A549 (cell line): ENCODE results near the gene MED13L. TPM values are rescaled to one million over a fixed set of nuclear protein-coding genes. Genes with fewer than 3 reads are reported as not detected.
A peak's percentile ranks its signal among the peaks of the same experiment; 100 is the strongest.

ENCODE experiments used
- ATAC-seq, 2 experiments: fragments of 200-7000 bp in 1 of 2; fragments of >200 bp in 1 of 2; cut with Nextera tagmentation in 1 of 2; cut with Tn5 transposase in 1 of 2; 3 replicates each; pipeline versions ENCODE4 v1.8.0 to v1.9.1; 2018 to 2020; ENCODE audit warnings: mild to moderate bottlenecking in 1 of 2, moderate library complexity in 1 of 2
- CTCF ChIA-PET: fragments of 300-600 bp; sonication (Branson Sonifier 250); formaldehyde crosslinking; extraction: SDS; loops from one replicate; lab custom pipeline; 2021; ENCODE audit warnings: antibody characterized with exemption, inconsistent platforms; lab: Yijun Ruan, JAX
- POLR2A ChIA-PET: fragments of 350-600 bp; formaldehyde crosslinking; extraction: SDS; loops from one replicate; lab custom pipeline; 2021; ENCODE audit warnings: antibody characterized with exemption, inconsistent platforms; lab: Yijun Ruan, JAX
- DNase-seq, 2 experiments: peaks; one replicate each; pipeline versions ENCODE4 v3.0.0 to v3.0.0-alpha.2; 2011 to 2016; ENCODE audit warnings: low read depth in 1 of 2, low spot score in 1 of 2
- FAIRE-seq: peaks from 2 replicates; lab custom pipeline; 2011; peaks lifted over from hg19 to GRCh38; lab: Jason Lieb, UNC
- H3K27ac ChIP-seq, 2 experiments: fragments of >200 bp; sonication (Bioruptor Twin); formaldehyde crosslinking; 3 replicates each; pipeline ENCODE4 v1.5.1; 2016 to 2017
- H3K4me1 ChIP-seq: fragments of >200 bp; sonication (Bioruptor Twin); formaldehyde crosslinking; 3 replicates; pipeline ENCODE4 v1.6.1; 2016
- H3K4me2 ChIP-seq: fragments of >200 bp; sonication (Bioruptor Twin); formaldehyde crosslinking; 3 replicates; pipeline ENCODE4 v1.6.1; 2016
- H3K4me3 ChIP-seq: fragments of >200 bp; sonication (Bioruptor Twin); formaldehyde crosslinking; 3 replicates; pipeline ENCODE4 v1.5.1; 2016
- H3K9me3 ChIP-seq: fragments of >200 bp; sonication (Bioruptor Twin); formaldehyde crosslinking; 3 replicates; pipeline ENCODE4 v1.6.1; 2016
- CBX2 ChIP-seq: fragments of 200-600 bp; sonication (generic); IDR thresholded peaks from 2 replicates; pipeline ENCODE4 v1.6.1; 2016; ENCODE audit warnings: low read depth, mild to moderate bottlenecking, borderline replicate concordance
- EP300 ChIP-seq, 2 experiments: fragments of >200 bp; sonication (Bioruptor Twin); formaldehyde crosslinking; IDR thresholded peaks; 2 replicates in 1 of 2; 3 replicates in 1 of 2; pipeline ENCODE4 v1.6.1; 2016 to 2017
- FOSL2 ChIP-seq, 2 experiments: fragments of 450-650 bp in 1 of 2; fragments of >200 bp in 1 of 2; sonication (Bioruptor Twin) in 1 of 2; formaldehyde crosslinking; IDR thresholded peaks; 2 replicates each; pipeline versions ENCODE4 v1.5.0 to v1.6.1; 2016 to 2020; ENCODE audit warnings: mild to moderate bottlenecking in 1 of 2, moderate library complexity in 1 of 2
- FOXS1 ChIP-seq: fragments of 250-450 bp; sonication (Bioruptor Pico); IDR thresholded peaks from 2 replicates; pipeline ENCODE4 v1.5.0; 2020; ENCODE audit warnings: mild to moderate bottlenecking, moderate library complexity
- GATA3 ChIP-seq: IDR thresholded peaks from 2 replicates; pipeline ENCODE4 v1.6.1; 2012; ENCODE audit warnings: borderline replicate concordance
- HDAC2 ChIP-seq: fragments of 200-600 bp; sonication (generic); IDR thresholded peaks from 2 replicates; pipeline ENCODE4 v1.6.1; 2016
- JUN ChIP-seq, 2 experiments: fragments of >200 bp; sonication (Bioruptor Twin); formaldehyde crosslinking; IDR thresholded peaks; 2 replicates in 1 of 2; 3 replicates in 1 of 2; pipeline ENCODE4 v1.6.1; 2016 to 2017
- JUNB ChIP-seq: fragments of >200 bp; sonication (Bioruptor Twin); formaldehyde crosslinking; IDR thresholded peaks from 2 replicates; pipeline ENCODE4 v1.6.1; 2016
- KDM1A ChIP-seq: fragments of 200-600 bp; sonication (generic); IDR thresholded peaks from 2 replicates; pipeline ENCODE4 v1.6.1; 2016; ENCODE audit warnings: low read depth, mild to moderate bottlenecking
- MAFK ChIP-seq: fragments of 450-650 bp; IDR thresholded peaks from 2 replicates; pipeline ENCODE4 v1.6.1; 2014; ENCODE audit not compliant: partially characterized antibody
- NR3C1 ChIP-seq: fragments of >200 bp; sonication (Bioruptor Twin); formaldehyde crosslinking; IDR thresholded peaks from 3 replicates; pipeline ENCODE4 v1.6.1; 2017
- POLR2A ChIP-seq: IDR thresholded peaks from 2 replicates; pipeline ENCODE4 v1.6.1; 2012; ENCODE audit warnings: mild to moderate bottlenecking, low read length
- SMC3 ChIP-seq: fragments of >200 bp; sonication (Bioruptor Twin); formaldehyde crosslinking; IDR thresholded peaks from 3 replicates; pipeline ENCODE4 v1.6.1; 2018; ENCODE audit warnings: inconsistent platforms
- SREBF2 ChIP-seq: fragments of 450-650 bp; IDR thresholded peaks from 2 replicates; pipeline ENCODE4 v1.6.1; 2014; ENCODE audit warnings: mild to moderate bottlenecking, moderate library complexity
- ZNF302 ChIP-seq: fragments of 250-450 bp; sonication (Bioruptor Pico); IDR thresholded peaks from 2 replicates; pipeline ENCODE4 v1.9.0; 2021; ENCODE audit warnings: inconsistent platforms, mild to moderate bottlenecking, moderate library complexity
- WGBS: methylation state at CpG from one replicate; pipeline ENCODE4 v1.1.6; 2017; ENCODE audit errors: missing lambda C conversion rate; 5-methylcytosine and 5-hydroxymethylcytosine counted together
- polyA plus RNA-seq, 4 experiments: library from polyadenylated mRNA; depleted of rRNA in 3 of 4; stranded (reverse); fragments of >200 nt; fragmentation: RNase III in 1 of 4; extraction: RNeasy Plus Mini Kit Qiagen cat#74134 plus additional on column Dnase treatment in 1 of 4; gene quantifications; 2 replicates in 3 of 4; 3 replicates in 1 of 4; pipeline ENCODE4 v1.2.3, GENCODE V29; 2011 to 2017
- TF ChIP-seq, protein P1 (sequence below): fragments of >200 bp; sonication (Bioruptor Twin); formaldehyde crosslinking; IDR thresholded peaks from 3 replicates; pipeline ENCODE4 v1.5.1; 2016
- TF ChIP-seq, protein P2 (sequence below): fragments of 250-450 bp; sonication (Bioruptor Pico); IDR thresholded peaks from 2 replicates; pipeline ENCODE4 v1.5.0; 2020; ENCODE audit warnings: low read depth, mild to moderate bottlenecking, moderate library complexity
- TF ChIP-seq, protein P3 (sequence below): fragments of 150-350 bp; IDR thresholded peaks from 2 replicates; pipeline ENCODE4 v1.6.1; 2014; ENCODE audit warnings: low read depth, mild to moderate bottlenecking, low read length
- TF ChIP-seq, protein P4 (sequence below): fragments of 450-650 bp; IDR thresholded peaks from 2 replicates; pipeline ENCODE4 v1.6.1; 2014; ENCODE audit warnings: antibody characterized with exemption
- TF ChIP-seq, protein P5 (sequence below): fragments of 250-450 bp; sonication (Bioruptor Pico); IDR thresholded peaks from 2 replicates; pipeline ENCODE4 v1.5.0; 2021; ENCODE audit warnings: mild to moderate bottlenecking, moderate library complexity, borderline replicate concordance
- TF ChIP-seq, protein P6 (sequence below): fragments of >200 bp; sonication (Bioruptor Twin); formaldehyde crosslinking; IDR thresholded peaks from 3 replicates; pipeline ENCODE4 v1.6.1; 2016
- TF ChIP-seq, protein P7 (sequence below): IDR thresholded peaks from 2 replicates; pipeline ENCODE4 v1.6.1; 2012

The MED13L gene
- polyA plus RNA-seq, 2 of the 4 experiments (the other 2 are of a cell fraction) = 23.2 to 134 TPM

DNA sequence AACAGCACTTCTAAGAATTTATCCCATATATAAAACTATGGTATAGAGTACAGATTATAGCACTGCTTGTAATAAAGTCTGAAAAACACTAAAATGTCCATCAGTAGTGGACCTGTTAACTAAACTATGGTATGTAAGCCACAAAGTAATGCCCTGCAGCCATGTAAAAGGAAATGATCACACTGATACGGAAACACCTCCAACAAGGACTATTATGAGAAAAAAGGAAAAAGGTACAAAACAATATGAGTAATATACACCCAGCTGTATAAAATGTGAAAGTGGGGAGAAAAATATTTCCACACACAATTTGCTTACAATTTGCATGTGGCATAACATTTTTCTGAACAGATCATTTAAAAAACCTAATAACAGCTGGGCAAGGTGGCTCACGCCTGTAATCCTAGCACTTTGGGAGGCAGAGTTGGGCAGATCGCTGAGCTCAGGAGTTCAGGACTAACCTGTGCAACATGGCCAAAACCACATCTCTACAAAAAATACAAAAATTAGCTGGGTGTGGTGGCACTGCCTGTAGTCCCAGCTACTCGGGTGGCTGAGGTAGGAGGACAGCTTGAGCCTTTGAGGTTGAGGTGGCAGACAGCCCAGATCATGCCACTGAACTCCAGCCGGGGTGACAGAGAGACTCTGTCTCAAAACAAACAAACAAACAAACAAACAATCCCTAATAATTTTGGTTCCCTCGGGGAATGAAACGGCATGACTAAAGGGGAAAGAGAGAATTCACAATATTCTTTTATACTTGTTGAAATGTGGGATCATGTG, 250.5 kb downstream of the MED13L start:
- no peak overlapping the region for H3K27ac ChIP-seq
- DNase-seq (no peak), FAIRE-seq (no peak), ATAC-seq (peak in 1 of 2 experiments; percentile 59; a peak in 3 of 6 replicates)
- POLR2A ChIA-PET = no interaction called here
- no peak overlapping the region for H3K4me3 ChIP-seq
- 75% methylated on average over 7 of the region's 7 CpGs for WGBS
- H3K4me2 ChIP-seq = no peak overlapping the region
- CTCF ChIA-PET = no interaction called here
- H3K4me1 ChIP-seq = peaks cover 31% of the 10 kb centered on the region
- TF ChIP-seq HDAC2 (no peak), FOXS1 (no peak), KDM1A (no peak), POLR2A (no peak), MAFK (no peak), FOSL2 (IDR thresholded peaks at IDR 0.05) (no peak), FOSL2 (CRISPR knock-in tag; IDR thresholded peaks at IDR 0.05) (no peak)
- TF ChIP-seq, protein P1, sequence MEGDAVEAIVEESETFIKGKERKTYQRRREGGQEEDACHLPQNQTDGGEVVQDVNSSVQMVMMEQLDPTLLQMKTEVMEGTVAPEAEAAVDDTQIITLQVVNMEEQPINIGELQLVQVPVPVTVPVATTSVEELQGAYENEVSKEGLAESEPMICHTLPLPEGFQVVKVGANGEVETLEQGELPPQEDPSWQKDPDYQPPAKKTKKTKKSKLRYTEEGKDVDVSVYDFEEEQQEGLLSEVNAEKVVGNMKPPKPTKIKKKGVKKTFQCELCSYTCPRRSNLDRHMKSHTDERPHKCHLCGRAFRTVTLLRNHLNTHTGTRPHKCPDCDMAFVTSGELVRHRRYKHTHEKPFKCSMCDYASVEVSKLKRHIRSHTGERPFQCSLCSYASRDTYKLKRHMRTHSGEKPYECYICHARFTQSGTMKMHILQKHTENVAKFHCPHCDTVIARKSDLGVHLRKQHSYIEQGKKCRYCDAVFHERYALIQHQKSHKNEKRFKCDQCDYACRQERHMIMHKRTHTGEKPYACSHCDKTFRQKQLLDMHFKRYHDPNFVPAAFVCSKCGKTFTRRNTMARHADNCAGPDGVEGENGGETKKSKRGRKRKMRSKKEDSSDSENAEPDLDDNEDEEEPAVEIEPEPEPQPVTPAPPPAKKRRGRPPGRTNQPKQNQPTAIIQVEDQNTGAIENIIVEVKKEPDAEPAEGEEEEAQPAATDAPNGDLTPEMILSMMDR = no peak
- TF ChIP-seq, protein P2, sequence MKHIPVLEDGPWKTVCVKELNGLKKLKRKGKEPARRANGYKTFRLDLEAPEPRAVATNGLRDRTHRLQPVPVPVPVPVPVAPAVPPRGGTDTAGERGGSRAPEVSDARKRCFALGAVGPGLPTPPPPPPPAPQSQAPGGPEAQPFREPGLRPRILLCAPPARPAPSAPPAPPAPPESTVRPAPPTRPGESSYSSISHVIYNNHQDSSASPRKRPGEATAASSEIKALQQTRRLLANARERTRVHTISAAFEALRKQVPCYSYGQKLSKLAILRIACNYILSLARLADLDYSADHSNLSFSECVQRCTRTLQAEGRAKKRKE (CRISPR knock-in tag) = no peak
- TF ChIP-seq, protein P3, sequence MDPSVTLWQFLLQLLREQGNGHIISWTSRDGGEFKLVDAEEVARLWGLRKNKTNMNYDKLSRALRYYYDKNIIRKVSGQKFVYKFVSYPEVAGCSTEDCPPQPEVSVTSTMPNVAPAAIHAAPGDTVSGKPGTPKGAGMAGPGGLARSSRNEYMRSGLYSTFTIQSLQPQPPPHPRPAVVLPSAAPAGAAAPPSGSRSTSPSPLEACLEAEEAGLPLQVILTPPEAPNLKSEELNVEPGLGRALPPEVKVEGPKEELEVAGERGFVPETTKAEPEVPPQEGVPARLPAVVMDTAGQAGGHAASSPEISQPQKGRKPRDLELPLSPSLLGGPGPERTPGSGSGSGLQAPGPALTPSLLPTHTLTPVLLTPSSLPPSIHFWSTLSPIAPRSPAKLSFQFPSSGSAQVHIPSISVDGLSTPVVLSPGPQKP = no peak
- no peaks in the 10 kb centered on the region for H3K9me3 ChIP-seq

DNA sequence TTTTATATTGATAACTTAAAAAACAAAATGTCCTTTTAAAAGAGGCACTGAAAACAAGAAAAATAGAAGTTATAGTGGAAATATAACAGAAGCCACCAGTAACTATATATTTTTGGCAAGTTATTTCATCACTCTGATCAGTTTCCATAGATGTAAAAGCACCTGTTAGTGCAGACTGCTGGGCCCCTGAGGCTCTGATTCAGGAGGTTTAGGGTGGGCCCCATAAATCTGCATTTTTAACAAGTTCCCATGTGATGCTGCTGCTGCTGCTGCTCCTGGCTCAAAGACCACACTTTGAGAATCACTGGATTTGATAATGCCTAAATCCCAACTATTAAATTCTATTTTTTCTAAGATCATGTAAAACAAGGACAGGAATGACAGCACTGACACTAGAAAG, 251.1 kb downstream of the MED13L start:
- no peak for TF ChIP-seq NR3C1
- no peak for TF ChIP-seq CBX2
- TF ChIP-seq FOXS1 = no peak
- no peak for TF ChIP-seq ZNF302 (CRISPR knock-in tag)
- no peak for TF ChIP-seq JUN (IDR thresholded peaks at IDR 0.05)
- TF ChIP-seq JUNB = no peak
- TF ChIP-seq EP300 (IDR thresholded peaks at IDR 0.05) = no peak
- TF ChIP-seq, protein P1 = no peak
- TF ChIP-seq, protein P4, sequence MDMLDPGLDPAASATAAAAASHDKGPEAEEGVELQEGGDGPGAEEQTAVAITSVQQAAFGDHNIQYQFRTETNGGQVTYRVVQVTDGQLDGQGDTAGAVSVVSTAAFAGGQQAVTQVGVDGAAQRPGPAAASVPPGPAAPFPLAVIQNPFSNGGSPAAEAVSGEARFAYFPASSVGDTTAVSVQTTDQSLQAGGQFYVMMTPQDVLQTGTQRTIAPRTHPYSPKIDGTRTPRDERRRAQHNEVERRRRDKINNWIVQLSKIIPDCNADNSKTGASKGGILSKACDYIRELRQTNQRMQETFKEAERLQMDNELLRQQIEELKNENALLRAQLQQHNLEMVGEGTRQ = no peak
- TF ChIP-seq SMC3 = no peak
- TF ChIP-seq, protein P5, sequence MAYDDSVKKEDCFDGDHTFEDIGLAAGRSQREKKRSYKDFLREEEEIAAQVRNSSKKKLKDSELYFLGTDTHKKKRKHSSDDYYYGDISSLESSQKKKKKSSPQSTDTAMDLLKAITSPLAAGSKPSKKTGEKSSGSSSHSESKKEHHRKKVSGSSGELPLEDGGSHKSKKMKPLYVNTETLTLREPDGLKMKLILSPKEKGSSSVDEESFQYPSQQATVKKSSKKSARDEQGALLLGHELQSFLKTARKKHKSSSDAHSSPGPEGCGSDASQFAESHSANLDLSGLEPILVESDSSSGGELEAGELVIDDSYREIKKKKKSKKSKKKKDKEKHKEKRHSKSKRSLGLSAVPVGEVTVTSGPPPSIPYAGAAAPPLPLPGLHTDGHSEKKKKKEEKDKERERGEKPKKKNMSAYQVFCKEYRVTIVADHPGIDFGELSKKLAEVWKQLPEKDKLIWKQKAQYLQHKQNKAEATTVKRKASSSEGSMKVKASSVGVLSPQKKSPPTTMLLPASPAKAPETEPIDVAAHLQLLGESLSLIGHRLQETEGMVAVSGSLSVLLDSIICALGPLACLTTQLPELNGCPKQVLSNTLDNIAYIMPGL (CRISPR knock-in tag) = no peak
- TF ChIP-seq, protein P6, sequence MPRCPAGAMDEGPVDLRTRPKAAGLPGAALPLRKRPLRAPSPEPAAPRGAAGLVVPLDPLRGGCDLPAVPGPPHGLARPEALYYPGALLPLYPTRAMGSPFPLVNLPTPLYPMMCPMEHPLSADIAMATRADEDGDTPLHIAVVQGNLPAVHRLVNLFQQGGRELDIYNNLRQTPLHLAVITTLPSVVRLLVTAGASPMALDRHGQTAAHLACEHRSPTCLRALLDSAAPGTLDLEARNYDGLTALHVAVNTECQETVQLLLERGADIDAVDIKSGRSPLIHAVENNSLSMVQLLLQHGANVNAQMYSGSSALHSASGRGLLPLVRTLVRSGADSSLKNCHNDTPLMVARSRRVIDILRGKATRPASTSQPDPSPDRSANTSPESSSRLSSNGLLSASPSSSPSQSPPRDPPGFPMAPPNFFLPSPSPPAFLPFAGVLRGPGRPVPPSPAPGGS = no peak
- TF ChIP-seq, protein P7, sequence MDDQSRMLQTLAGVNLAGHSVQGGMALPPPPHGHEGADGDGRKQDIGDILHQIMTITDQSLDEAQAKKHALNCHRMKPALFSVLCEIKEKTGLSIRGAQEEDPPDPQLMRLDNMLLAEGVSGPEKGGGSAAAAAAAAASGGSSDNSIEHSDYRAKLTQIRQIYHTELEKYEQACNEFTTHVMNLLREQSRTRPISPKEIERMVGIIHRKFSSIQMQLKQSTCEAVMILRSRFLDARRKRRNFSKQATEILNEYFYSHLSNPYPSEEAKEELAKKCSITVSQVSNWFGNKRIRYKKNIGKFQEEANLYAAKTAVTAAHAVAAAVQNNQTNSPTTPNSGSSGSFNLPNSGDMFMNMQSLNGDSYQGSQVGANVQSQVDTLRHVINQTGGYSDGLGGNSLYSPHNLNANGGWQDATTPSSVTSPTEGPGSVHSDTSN = no peak
- no peak for TF ChIP-seq GATA3
- TF ChIP-seq SREBF2 = no peak
- Histone ChIP-seq H3K27ac (no peak overlapping the region), H3K9me3 (no peaks in the 10 kb centered on the region), H3K4me2 (no peak overlapping the region), H3K4me1 (peaks cover 31% of the 10 kb centered on the region), H3K4me3 (no peak overlapping the region)
- no peak for ATAC-seq
- no peak for DNase-seq
- CTCF ChIA-PET = no interaction called here
- FAIRE-seq = no peak
- POLR2A ChIA-PET = no interaction called here
